Measurements from ENCODE around the gene PCBD1.

PCBD1 gene

GRCh38 chr10:70905071-70906021, 17.0 kb upstream of the PCBD1 start:
- Histone ChIP-seq H3K27me3 (replicated peaks; ENCODE audit: insufficient read depth, low read length) (peaks cover 56% of the 10 kb centered on the region), H3F3A (ENCODE audit: insufficient read depth, low read length) (no peaks in the 10 kb centered on the region), H3K9me3 (replicated peaks; ENCODE audit: insufficient read depth, low read length) (no peaks in the 10 kb centered on the region), H4K20me1 (ENCODE audit: insufficient read depth, low read length) (no peaks in the 10 kb centered on the region), H3K9ac (ENCODE audit: low read length) (no peak overlapping the region), H3K9me2 (replicated peaks; ENCODE audit: insufficient read depth, low read length) (no peaks in the 10 kb centered on the region), H3K4me1 (ENCODE audit: low read length) (no peaks in the 10 kb centered on the region), H3K27ac (ENCODE audit: low read length) (no peak overlapping the region), H3K36me3 (replicated peaks; ENCODE audit: insufficient read depth, low read length) (no peaks in the 10 kb centered on the region), H3K4me2 (ENCODE audit: low read depth, low read length) (no peak overlapping the region), H3K4me3 (ENCODE audit: low read length) (no peak overlapping the region), H3K79me2 (ENCODE audit: low read length) (no peaks in the 10 kb centered on the region), H2AFZ (ENCODE audit: low read length) (no peak overlapping the region)
- no peak for TF ChIP-seq EZH2 (optimal IDR thresholded peaks at IDR 0.05; ENCODE audit: low read depth, low read length)
- TF ChIP-seq EZH2phosphoT487 (IDR thresholded peaks at IDR 0.05; ENCODE audit: low read length): no peak
- no peak for TF ChIP-seq CTCF (IDR thresholded peaks at IDR 0.05; ENCODE audit: low read length)
- no peak for DNase-seq

GRCh38 chr10:70903262-70903921, 15.0 kb upstream of the PCBD1 start:
- H4K20me1 ChIP-seq (ENCODE audit: insufficient read depth, low read length): no peaks in the 10 kb centered on the region
- H3K4me1 ChIP-seq (ENCODE audit: low read length): no peaks in the 10 kb centered on the region
- H3K4me3 ChIP-seq (ENCODE audit: low read length): no peak overlapping the region
- H3K36me3 ChIP-seq (replicated peaks; ENCODE audit: insufficient read depth, low read length): no peaks in the 10 kb centered on the region
- no peak overlapping the region for H3K4me2 ChIP-seq (ENCODE audit: low read depth, low read length)
- TF ChIP-seq EZH2 (optimal IDR thresholded peaks at IDR 0.05; ENCODE audit: low read depth, low read length): no peak
- peak; percentile 86 for TF ChIP-seq CTCF (IDR thresholded peaks at IDR 0.05; ENCODE audit: low read length)
- no peaks in the 10 kb centered on the region for H3K79me2 ChIP-seq (ENCODE audit: low read length)
- peak; percentile 37 for DNase-seq
- no peak overlapping the region for H3K27ac ChIP-seq (ENCODE audit: low read length)
- H3K27me3 ChIP-seq (replicated peaks; ENCODE audit: insufficient read depth, low read length): peaks cover 44% of the 10 kb centered on the region
- no peak overlapping the region for H3K9ac ChIP-seq (ENCODE audit: low read length)
- no peaks in the 10 kb centered on the region for H3K9me3 ChIP-seq (replicated peaks; ENCODE audit: insufficient read depth, low read length)
- H3K9me2 ChIP-seq (replicated peaks; ENCODE audit: insufficient read depth, low read length): no peaks in the 10 kb centered on the region
- H3F3A ChIP-seq (ENCODE audit: insufficient read depth, low read length): no peaks in the 10 kb centered on the region
- H2AFZ ChIP-seq (ENCODE audit: low read length): no peak overlapping the region

DNA sequence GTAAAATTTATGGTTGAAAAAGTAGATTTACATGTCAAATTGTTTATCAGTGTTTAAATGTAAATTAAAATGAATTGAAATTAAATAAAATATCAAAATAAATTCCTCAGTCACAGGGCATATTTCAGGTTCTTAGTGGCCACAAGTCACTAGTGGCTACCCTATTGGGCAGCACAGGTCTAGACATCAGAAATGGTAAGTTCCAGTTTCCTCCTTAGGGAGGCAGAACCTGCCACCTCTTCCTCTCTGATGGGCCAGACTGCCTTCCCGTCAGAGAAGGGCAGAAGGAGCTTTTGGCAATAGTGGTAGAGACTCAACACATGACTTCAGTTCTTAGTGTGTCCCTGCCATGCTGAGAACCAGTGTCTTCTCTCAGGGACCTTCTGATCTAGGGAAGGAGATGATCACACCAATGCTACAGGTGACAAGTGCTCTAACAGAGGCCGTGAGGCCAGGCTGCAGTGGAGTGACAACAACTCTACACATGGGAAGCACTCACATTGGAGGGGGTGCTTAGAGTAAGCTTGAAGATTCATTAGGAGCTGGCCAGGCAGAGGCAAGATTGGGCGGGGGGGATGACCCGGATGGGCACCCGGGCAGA, 14.4 kb upstream of the PCBD1 start:
- H3K9me2 ChIP-seq (replicated peaks; ENCODE audit: insufficient read depth, low read length): no peaks in the 10 kb centered on the region
- H3K4me1 ChIP-seq (ENCODE audit: low read length): no peaks in the 10 kb centered on the region
- H4K20me1 ChIP-seq (ENCODE audit: insufficient read depth, low read length): no peaks in the 10 kb centered on the region
- no peak overlapping the region for H2AFZ ChIP-seq (ENCODE audit: low read length)
- TF ChIP-seq CTCF (IDR thresholded peaks at IDR 0.05; ENCODE audit: low read length): no peak
- no peak for TF ChIP-seq EZH2phosphoT487 (IDR thresholded peaks at IDR 0.05; ENCODE audit: low read length)
- no peak for TF ChIP-seq EZH2 (optimal IDR thresholded peaks at IDR 0.05; ENCODE audit: low read depth, low read length)
- H3K4me2 ChIP-seq (ENCODE audit: low read depth, low read length): no peak overlapping the region
- H3K27ac ChIP-seq (ENCODE audit: low read length): no peak overlapping the region
- H3K9ac ChIP-seq (ENCODE audit: low read length): no peak overlapping the region
- H3F3A ChIP-seq (ENCODE audit: insufficient read depth, low read length): no peaks in the 10 kb centered on the region
- peaks cover 38% of the 10 kb centered on the region for H3K27me3 ChIP-seq (replicated peaks; ENCODE audit: insufficient read depth, low read length)
- H3K36me3 ChIP-seq (replicated peaks; ENCODE audit: insufficient read depth, low read length): no peaks in the 10 kb centered on the region
- no peaks in the 10 kb centered on the region for H3K9me3 ChIP-seq (replicated peaks; ENCODE audit: insufficient read depth, low read length)
- H3K4me3 ChIP-seq (ENCODE audit: low read length): no peak overlapping the region
- H3K79me2 ChIP-seq (ENCODE audit: low read length): no peaks in the 10 kb centered on the region
- no peak for DNase-seq

All from MM.1S (cell line).